Keratinocyte (primary cell): ENCODE results near the gene OGDHL. TPM values are rescaled to one million over a fixed set of nuclear protein-coding genes. Genes with fewer than 3 reads are reported as not detected.

ENCODE experiments used
- DNase-seq: peaks from one replicate; pipeline ENCODE4 v3.0.0-alpha.2; 2011; ENCODE audit warnings: low read depth, missing footprints, low spot score
- FAIRE-seq: peaks from 2 replicates; lab custom pipeline; 2011; peaks lifted over from hg19 to GRCh38; lab: Jason Lieb, UNC
- H2AFZ ChIP-seq: 2 replicates; pipeline ENCODE4 v1.6.0; 2012; ENCODE audit warnings: low read length, control low read depth, inconsistent platforms; ENCODE audit not compliant: control insufficient read depth
- H3K27ac ChIP-seq: 2 replicates; pipeline ENCODE4 v1.5.1; 2011; ENCODE audit warnings: low read length; ENCODE audit not compliant: control insufficient read depth, insufficient read depth
- H3K27me3 ChIP-seq: 3 replicates; pipeline ENCODE4 v1.6.0; 2011; ENCODE audit warnings: low read length; ENCODE audit not compliant: control insufficient read depth, insufficient read depth; ENCODE audit errors: extremely low read depth
- H3K36me3 ChIP-seq, 2 experiments: 2 replicates in 1 of 2; 3 replicates in 1 of 2; pipeline ENCODE4 v1.5.1; 2011; ENCODE audit warnings: low read length in 2 of 2, mild to moderate bottlenecking in 1 of 2; ENCODE audit not compliant: control insufficient read depth in 2 of 2, insufficient read depth in 2 of 2; ENCODE audit errors: extremely low read depth in 1 of 2
- H3K4me1 ChIP-seq: 3 replicates; pipeline ENCODE4 v1.5.1; 2011; ENCODE audit warnings: low read length; ENCODE audit not compliant: control insufficient read depth, insufficient read depth; ENCODE audit errors: extremely low read depth
- H3K4me2 ChIP-seq: 3 replicates; pipeline ENCODE4 v1.6.0; 2011; ENCODE audit warnings: low read depth, low read length; ENCODE audit not compliant: control insufficient read depth, insufficient read depth; ENCODE audit errors: extremely low read depth
- H3K4me3 ChIP-seq, 3 experiments: fragments of 200-600 bp in 1 of 3; sonication (generic) in 1 of 3; 2 replicates in 2 of 3; 3 replicates in 1 of 3; pipeline ENCODE4 v1.5.1; 2011 to 2016; ENCODE audit warnings: low read length in 3 of 3, mild to moderate bottlenecking in 3 of 3, control low read depth in 2 of 3, inconsistent platforms in 1 of 3, low read depth in 1 of 3, mixed read lengths in 1 of 3, mixed run types in 1 of 3, moderate library complexity in 1 of 3; ENCODE audit not compliant: control insufficient read depth in 2 of 3, insufficient read depth in 2 of 3; ENCODE audit errors: extremely low read depth in 1 of 3
- H3K79me2 ChIP-seq: 2 replicates; pipeline ENCODE4 v1.6.0; 2012; ENCODE audit warnings: low read length; ENCODE audit not compliant: control insufficient read depth, insufficient read depth
- H3K9ac ChIP-seq: 3 replicates; pipeline ENCODE4 v1.6.0; 2011; ENCODE audit warnings: low read length; ENCODE audit not compliant: control insufficient read depth, insufficient read depth; ENCODE audit errors: extremely low read depth
- H3K9me1 ChIP-seq: 3 replicates; pipeline ENCODE4 v1.6.0; 2011; ENCODE audit warnings: low read length; ENCODE audit not compliant: control insufficient read depth, insufficient read depth; ENCODE audit errors: extremely low read depth
- H3K9me3 ChIP-seq: 2 replicates; pipeline ENCODE4 v1.5.1; 2012; ENCODE audit warnings: low read depth, low read length; ENCODE audit not compliant: control insufficient read depth
- H4K20me1 ChIP-seq: 3 replicates; pipeline ENCODE4 v1.6.0; 2011; ENCODE audit warnings: low read length; ENCODE audit not compliant: control insufficient read depth, insufficient read depth; ENCODE audit errors: extremely low read depth
- CTCF ChIP-seq, 3 experiments: IDR thresholded peaks in 1 of 3; conservative IDR thresholded peaks in 1 of 3; optimal IDR thresholded peaks in 1 of 3; 2 replicates in 2 of 3; 3 replicates in 1 of 3; pipeline versions ENCODE3 to v1.5.1; 2011; ENCODE audit warnings: low read length in 3 of 3, mild to moderate bottlenecking in 3 of 3, moderate library complexity in 2 of 3, control low read depth in 1 of 3, inconsistent platforms in 1 of 3; ENCODE audit not compliant: insufficient read depth in 2 of 3; ENCODE audit errors: extremely low read depth in 1 of 3
- EZH2 ChIP-seq: IDR thresholded peaks from one replicate; pipeline ENCODE4 v1.6.1; 2012; ENCODE audit warnings: inconsistent platforms, mild to moderate bottlenecking, low read length, moderate library complexity
- dilution Hi-C: fragments of 300-500 bp; cut with MboI; formaldehyde crosslinking; loops from one replicate; pipeline ENCODE4 v1.7.0; 2020; ENCODE audit warnings: low sequenced_read_pairs; ENCODE audit not compliant: extremely low pct_ligation_motif_present
- polyA plus RNA-seq, 5 experiments: library from polyadenylated mRNA; depleted of rRNA in 3 of 5; stranded (reverse) in 3 of 5; stranded (forward) in 1 of 5; unstranded in 1 of 5; fragments of >200 nt; gene quantifications; 1 replicate in 1 of 5; 2 replicates in 3 of 5; 3 replicates in 1 of 5; pipeline versions ENCODE4 v1.2.1 to v1.2.3, GENCODE V29; 2011 to 2012; ENCODE audit warnings: missing spikeins in 2 of 5, low read depth in 1 of 5, low replicate concordance in 1 of 5

OGDHL gene
- polyA plus RNA-seq, 1 donor (not counting 4 experiments of a cell fraction or from before 2014, with no cell fraction given): 0.09 TPM

- no peaks in the 10 kb centered on the region for H3K9me1 ChIP-seq
- no peaks in the 10 kb centered on the region for H3K27me3 ChIP-seq
- dilution Hi-C loops: no loop called here
- no peak overlapping the region for H3K27ac ChIP-seq
- H3K36me3 ChIP-seq: no peaks in the 10 kb centered on the region
- DNase-seq: peak; percentile 4
- no peak overlapping the region for H2AFZ ChIP-seq
- H3K9ac ChIP-seq: no peak overlapping the region
- no peaks in the 10 kb centered on the region for H4K20me1 ChIP-seq
- H3K9me3 ChIP-seq: no peaks in the 10 kb centered on the region
- FAIRE-seq: peak; percentile 71
- TF ChIP-seq EZH2: no peak
- TF ChIP-seq CTCF (optimal IDR thresholded peaks at IDR 0.05 in 1 of 3, IDR thresholded peaks at IDR 0.05 in 1 of 3, conservative IDR thresholded peaks at IDR 0.05 in 1 of 3; ENCODE audit: extremely low read depth in 1 of 3, insufficient read depth in 2 of 3, low read length in 3 of 3): no peak
- H3K4me3 ChIP-seq: no peak overlapping the region
- H3K4me1 ChIP-seq: peaks cover 4% of the 10 kb centered on the region
- no peak overlapping the region for H3K4me2 ChIP-seq
- no peaks in the 10 kb centered on the region for H3K79me2 ChIP-seq
Observed at GRCh38 chr10:49734676-49735075, 27.4 kb downstream of the OGDHL start.

DNA sequence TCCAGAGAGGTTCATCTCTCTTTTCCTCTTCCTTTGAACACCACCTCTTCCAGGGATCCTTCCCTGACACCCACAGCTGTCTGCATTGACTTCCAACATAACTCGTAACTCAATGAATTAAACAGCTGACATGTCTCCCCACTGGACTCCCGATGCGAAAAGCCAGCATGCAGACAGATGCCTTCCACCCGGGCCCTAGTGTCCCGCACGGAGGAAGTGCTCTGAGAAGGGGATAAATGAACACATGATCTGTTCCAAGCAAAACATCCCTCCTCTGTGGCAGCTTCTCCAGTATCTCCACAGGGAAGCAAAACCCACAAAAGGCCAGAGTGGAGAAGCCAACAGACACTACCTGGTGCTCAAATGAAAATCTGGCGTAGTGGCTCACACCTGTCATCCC is 28.3 kb downstream of the OGDHL start:
- Histone ChIP-seq H3K4me2 (no peak overlapping the region), H3K9me1 (no peaks in the 10 kb centered on the region), H3K4me3 (no peak overlapping the region), H3K4me1 (peaks cover 4% of the 10 kb centered on the region), H3K9ac (no peak overlapping the region), H3K27me3 (no peaks in the 10 kb centered on the region), H4K20me1 (no peaks in the 10 kb centered on the region), H3K79me2 (no peaks in the 10 kb centered on the region), H3K27ac (no peak overlapping the region), H2AFZ (no peak overlapping the region), H3K9me3 (no peaks in the 10 kb centered on the region), H3K36me3 (no peaks in the 10 kb centered on the region)
- no peak for DNase-seq
- TF ChIP-seq EZH2 (no peak), CTCF (optimal IDR thresholded peaks at IDR 0.05 in 1 of 3, IDR thresholded peaks at IDR 0.05 in 1 of 3, conservative IDR thresholded peaks at IDR 0.05 in 1 of 3; ENCODE audit: extremely low read depth in 1 of 3, insufficient read depth in 2 of 3, low read length in 3 of 3) (no peak)
- no peak for FAIRE-seq
- dilution Hi-C loops: no loop called here
